ENCODE data around the gene DIPK1B.

DNA sequence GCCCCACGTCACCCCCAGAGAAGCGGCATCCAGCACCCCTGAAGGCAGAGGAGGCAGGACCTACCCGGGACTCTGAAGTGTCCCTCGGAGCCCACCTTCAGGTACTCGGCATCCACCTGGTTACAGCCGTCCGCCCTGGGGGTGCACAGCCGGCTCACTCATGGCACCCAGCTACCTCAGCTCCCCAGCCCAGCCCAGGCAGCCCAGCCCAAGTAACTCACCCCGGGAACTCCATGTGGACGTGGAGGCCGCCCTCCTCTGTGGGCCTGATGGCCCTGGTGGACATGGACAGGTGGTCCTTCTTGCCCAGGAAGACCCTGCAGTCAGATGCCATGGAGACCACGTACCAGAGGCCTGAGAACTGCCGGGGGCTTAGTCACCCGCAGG lies 51.3 kb downstream of the DIPK1B start:
- TF ChIP-seq, protein P1, sequence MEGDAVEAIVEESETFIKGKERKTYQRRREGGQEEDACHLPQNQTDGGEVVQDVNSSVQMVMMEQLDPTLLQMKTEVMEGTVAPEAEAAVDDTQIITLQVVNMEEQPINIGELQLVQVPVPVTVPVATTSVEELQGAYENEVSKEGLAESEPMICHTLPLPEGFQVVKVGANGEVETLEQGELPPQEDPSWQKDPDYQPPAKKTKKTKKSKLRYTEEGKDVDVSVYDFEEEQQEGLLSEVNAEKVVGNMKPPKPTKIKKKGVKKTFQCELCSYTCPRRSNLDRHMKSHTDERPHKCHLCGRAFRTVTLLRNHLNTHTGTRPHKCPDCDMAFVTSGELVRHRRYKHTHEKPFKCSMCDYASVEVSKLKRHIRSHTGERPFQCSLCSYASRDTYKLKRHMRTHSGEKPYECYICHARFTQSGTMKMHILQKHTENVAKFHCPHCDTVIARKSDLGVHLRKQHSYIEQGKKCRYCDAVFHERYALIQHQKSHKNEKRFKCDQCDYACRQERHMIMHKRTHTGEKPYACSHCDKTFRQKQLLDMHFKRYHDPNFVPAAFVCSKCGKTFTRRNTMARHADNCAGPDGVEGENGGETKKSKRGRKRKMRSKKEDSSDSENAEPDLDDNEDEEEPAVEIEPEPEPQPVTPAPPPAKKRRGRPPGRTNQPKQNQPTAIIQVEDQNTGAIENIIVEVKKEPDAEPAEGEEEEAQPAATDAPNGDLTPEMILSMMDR (conservative IDR thresholded peaks at IDR 0.05): no peak
- TF ChIP-seq ZFX (IDR thresholded peaks at IDR 0.05): no peak
